ENCODE results near the gene MRAP2.
"Not testable (repeated sequence)": the region's sequence is repeated elsewhere in the genome, so short reads cannot be mapped to it uniquely, and the experiment has no call there.

Gene MRAP2

GRCh38 chr6:84027340-84028181 lies 6.0 kb upstream of the MRAP2 start:
- Histone ChIP-seq H3K4me3 (ENCODE audit: severe bottlenecking) (no peak overlapping the region), H3K27ac (ENCODE audit: poor library complexity, severe bottlenecking) (peak overlapping the region; percentile 80), H3K27me3 (ENCODE audit: insufficient read depth, poor library complexity, severe bottlenecking) (no peaks in the 10 kb centered on the region), H3K9me3 (ENCODE audit: severe bottlenecking) (no peaks in the 10 kb centered on the region), H3K4me1 (ENCODE audit: insufficient read depth, poor library complexity, severe bottlenecking) (peaks cover 14% of the 10 kb centered on the region), H3K36me3 (ENCODE audit: low read depth) (no peaks in the 10 kb centered on the region)
- peak; percentile 93 for ATAC-seq (ENCODE audit: low read depth)
- peak; percentile 74 for DNase-seq (ENCODE audit: low spot score)
- TF ChIP-seq CTCF (IDR thresholded peaks at IDR 0.05; ENCODE audit: poor library complexity, severe bottlenecking), result no peak

GRCh38 chr6:84028350-84028749 lies 5.2 kb upstream of the MRAP2 start:
- no peak for DNase-seq (ENCODE audit: low spot score)
- H3K4me3 ChIP-seq (ENCODE audit: severe bottlenecking), result no peak overlapping the region
- no peak for ATAC-seq (ENCODE audit: low read depth)
- peak overlapping the region; percentile 80 for H3K27ac ChIP-seq (ENCODE audit: poor library complexity, severe bottlenecking)
- TF ChIP-seq CTCF (IDR thresholded peaks at IDR 0.05; ENCODE audit: poor library complexity, severe bottlenecking), result no peak
- H3K4me1 ChIP-seq (ENCODE audit: insufficient read depth, poor library complexity, severe bottlenecking), result peaks cover 14% of the 10 kb centered on the region
- no peaks in the 10 kb centered on the region for H3K9me3 ChIP-seq (ENCODE audit: severe bottlenecking)
- no peaks in the 10 kb centered on the region for H3K36me3 ChIP-seq (ENCODE audit: low read depth)
- no peaks in the 10 kb centered on the region for H3K27me3 ChIP-seq (ENCODE audit: insufficient read depth, poor library complexity, severe bottlenecking)

GRCh38 chr6:84032000-84032399 lies 1.6 kb upstream of the MRAP2 start:
- not testable (repeated sequence) for H3K4me3 ChIP-seq (ENCODE audit: severe bottlenecking); ATAC-seq (ENCODE audit: low read depth)

GRCh38 chr6:84035484-84035883 lies 1.9 kb downstream of the MRAP2 start:
- no peaks in the 10 kb centered on the region for H3K27me3 ChIP-seq (ENCODE audit: insufficient read depth, poor library complexity, severe bottlenecking)
- no peak overlapping the region for H3K4me3 ChIP-seq (ENCODE audit: severe bottlenecking)
- no peaks in the 10 kb centered on the region for H3K4me1 ChIP-seq (ENCODE audit: insufficient read depth, poor library complexity, severe bottlenecking)
- no peaks in the 10 kb centered on the region for H3K9me3 ChIP-seq (ENCODE audit: severe bottlenecking)
- no peak for DNase-seq (ENCODE audit: low spot score)
- no peak overlapping the region for H3K27ac ChIP-seq (ENCODE audit: poor library complexity, severe bottlenecking)
- H3K36me3 ChIP-seq (ENCODE audit: low read depth), result no peaks in the 10 kb centered on the region
- ATAC-seq (ENCODE audit: low read depth), result no peak
- TF ChIP-seq CTCF (IDR thresholded peaks at IDR 0.05; ENCODE audit: poor library complexity, severe bottlenecking), result no peak

More at GRCh38 chr6:84032000-84032399, 1.6 kb upstream of the MRAP2 start:
- H3K27ac ChIP-seq (ENCODE audit: poor library complexity, severe bottlenecking); H3K36me3 ChIP-seq (ENCODE audit: low read depth); H3K27me3 ChIP-seq (ENCODE audit: insufficient read depth, poor library complexity, severe bottlenecking); H3K9me3 ChIP-seq (ENCODE audit: severe bottlenecking); DNase-seq (ENCODE audit: low spot score): not testable (repeated sequence)
- peaks cover 14% of the 10 kb centered on the region for H3K4me1 ChIP-seq (ENCODE audit: insufficient read depth, poor library complexity, severe bottlenecking)

GRCh38 chr6:84037425-84038089 lies 4.0 kb downstream of the MRAP2 start:
- Histone ChIP-seq H3K9me3 (ENCODE audit: severe bottlenecking) (no peaks in the 10 kb centered on the region), H3K36me3 (ENCODE audit: low read depth) (no peaks in the 10 kb centered on the region), H3K4me3 (ENCODE audit: severe bottlenecking) (no peak overlapping the region), H3K27ac (ENCODE audit: poor library complexity, severe bottlenecking) (no peak overlapping the region), H3K27me3 (ENCODE audit: insufficient read depth, poor library complexity, severe bottlenecking) (no peaks in the 10 kb centered on the region), H3K4me1 (ENCODE audit: insufficient read depth, poor library complexity, severe bottlenecking) (no peaks in the 10 kb centered on the region)
- ATAC-seq (ENCODE audit: low read depth), result no peak
- TF ChIP-seq CTCF (IDR thresholded peaks at IDR 0.05; ENCODE audit: poor library complexity, severe bottlenecking), result no peak
- DNase-seq (ENCODE audit: low spot score), result no peak
